MM.1S (cell line): ENCODE data around the gene EXOC4.

ENCODE experiments used
- CTCF ChIP-seq: fragments of 300-600 bp; sonication (generic); IDR thresholded peaks from 2 replicates; pipeline ENCODE4 v1.5.1; 2016; ENCODE audit warnings: antibody characterized with exemption, low read length, mixed read lengths
- EZH2 ChIP-seq: fragments of 300-600 bp; sonication (generic); optimal IDR thresholded peaks from 2 replicates; pipeline ENCODE3; 2017; ENCODE audit warnings: low read depth, mild to moderate bottlenecking, antibody characterized with exemption, low read length, mixed read lengths

- TF ChIP-seq CTCF (no peak), EZH2 (no peak)
These were observed 308.0 kb downstream of the EXOC4 start for GRCh38 chr7:133560900-133561299.
